Measurements from ENCODE around the gene TUBGCP6. TPM values are rescaled to one million over a fixed set of nuclear protein-coding genes. Genes with fewer than 3 reads are reported as not detected.

The TUBGCP6 gene
- total RNA-seq, 1 donor from 2014 or later, result 17.2 TPM

- Histone ChIP-seq H3K4me1 (ENCODE audit: control insufficient read depth in 3 of 3, insufficient read depth in 3 of 3, low read length in 3 of 3) (peaks cover 0 to 10% (median 4%) of the 10 kb centered on the region in 3 donors), H3K27me3 (ENCODE audit: control insufficient read depth in 3 of 3, insufficient read depth in 3 of 3, low read length in 3 of 3) (no peaks in the 10 kb centered on the region), H3K4me3 (ENCODE audit: low read length in 3 of 3) (no peak overlapping the region), H3K9me3 (ENCODE audit: control insufficient read depth in 3 of 3, low read length in 3 of 3) (no peaks in the 10 kb centered on the region), H3K9ac (ENCODE audit: low read depth in 1 of 3, low read length in 3 of 3) (no peak overlapping the region), H3K27ac (ENCODE audit: low read depth, low read length) (no peak overlapping the region), H3K36me3 (ENCODE audit: control insufficient read depth in 3 of 3, insufficient read depth in 3 of 3, low read length in 3 of 3) (peaks cover 78 to 89% (median 85%) of the 10 kb centered on the region in 3 donors)
Measured at GRCh38 chr22:50220603-50221409, 24.0 kb downstream of the TUBGCP6 start.

GRCh38 chr22:50219800-50220602 lies 24.8 kb downstream of the TUBGCP6 start:
- Histone ChIP-seq H3K27me3 (ENCODE audit: control insufficient read depth in 3 of 3, insufficient read depth in 3 of 3, low read length in 3 of 3) (no peaks in the 10 kb centered on the region), H3K9ac (ENCODE audit: low read depth in 1 of 3, low read length in 3 of 3) (peak overlapping the region in 1 of 3 donors; percentile 33), H3K9me3 (ENCODE audit: control insufficient read depth in 3 of 3, low read length in 3 of 3) (no peaks in the 10 kb centered on the region), H3K36me3 (ENCODE audit: control insufficient read depth in 3 of 3, insufficient read depth in 3 of 3, low read length in 3 of 3) (peaks cover 78 to 87% (median 80%) of the 10 kb centered on the region in 3 donors), H3K4me3 (ENCODE audit: low read length in 3 of 3) (no peak overlapping the region), H3K27ac (ENCODE audit: low read depth, low read length) (no peak overlapping the region), H3K4me1 (ENCODE audit: control insufficient read depth in 3 of 3, insufficient read depth in 3 of 3, low read length in 3 of 3) (peaks cover 0 to 13% (median 4%) of the 10 kb centered on the region in 3 donors)

- peaks cover 79 to 89% (median 80%) of the 10 kb centered on the region in 3 donors for H3K36me3 ChIP-seq (ENCODE audit: control insufficient read depth in 3 of 3, insufficient read depth in 3 of 3, low read length in 3 of 3)
- H3K4me1 ChIP-seq (ENCODE audit: control insufficient read depth in 3 of 3, insufficient read depth in 3 of 3, low read length in 3 of 3), result peaks cover 0 to 14% (median 4%) of the 10 kb centered on the region in 3 donors
- H3K9me3 ChIP-seq (ENCODE audit: control insufficient read depth in 3 of 3, low read length in 3 of 3), result no peaks in the 10 kb centered on the region
- no peak overlapping the region for H3K4me3 ChIP-seq (ENCODE audit: low read length in 3 of 3)
- no peaks in the 10 kb centered on the region for H3K27me3 ChIP-seq (ENCODE audit: control insufficient read depth in 3 of 3, insufficient read depth in 3 of 3, low read length in 3 of 3)
- peak overlapping the region in 1 of 3 donors; percentile 33 for H3K9ac ChIP-seq (ENCODE audit: low read depth in 1 of 3, low read length in 3 of 3)
- H3K27ac ChIP-seq (ENCODE audit: low read depth, low read length), result no peak overlapping the region
Measured at GRCh38 chr22:50218996-50219727, 25.7 kb downstream of the TUBGCP6 start.

GRCh38 chr22:50218153-50218995 lies 26.4 kb downstream of the TUBGCP6 start:
- Histone ChIP-seq H3K27me3 (ENCODE audit: control insufficient read depth in 3 of 3, insufficient read depth in 3 of 3, low read length in 3 of 3) (no peaks in the 10 kb centered on the region), H3K4me1 (ENCODE audit: control insufficient read depth in 3 of 3, insufficient read depth in 3 of 3, low read length in 3 of 3) (peaks cover 0 to 14% (median 4%) of the 10 kb centered on the region in 3 donors), H3K36me3 (ENCODE audit: control insufficient read depth in 3 of 3, insufficient read depth in 3 of 3, low read length in 3 of 3) (peaks cover 75 to 82% (median 76%) of the 10 kb centered on the region in 3 donors), H3K9me3 (ENCODE audit: control insufficient read depth in 3 of 3, low read length in 3 of 3) (no peaks in the 10 kb centered on the region), H3K27ac (ENCODE audit: low read depth, low read length) (no peak overlapping the region), H3K9ac (ENCODE audit: low read depth in 1 of 3, low read length in 3 of 3) (no peak overlapping the region), H3K4me3 (ENCODE audit: low read length in 3 of 3) (no peak overlapping the region)

GRCh38 chr22:50217543-50218152 lies 27.2 kb downstream of the TUBGCP6 start:
- no peak overlapping the region for H3K4me3 ChIP-seq (ENCODE audit: low read length in 3 of 3)
- H3K9me3 ChIP-seq (ENCODE audit: control insufficient read depth in 3 of 3, low read length in 3 of 3), result no peaks in the 10 kb centered on the region
- H3K36me3 ChIP-seq (ENCODE audit: control insufficient read depth in 3 of 3, insufficient read depth in 3 of 3, low read length in 3 of 3), result peaks cover 75 to 81% (median 76%) of the 10 kb centered on the region in 3 donors
- H3K27me3 ChIP-seq (ENCODE audit: control insufficient read depth in 3 of 3, insufficient read depth in 3 of 3, low read length in 3 of 3), result no peaks in the 10 kb centered on the region
- no peak overlapping the region for H3K27ac ChIP-seq (ENCODE audit: low read depth, low read length)
- no peak overlapping the region for H3K9ac ChIP-seq (ENCODE audit: low read depth in 1 of 3, low read length in 3 of 3)
- H3K4me1 ChIP-seq (ENCODE audit: control insufficient read depth in 3 of 3, insufficient read depth in 3 of 3, low read length in 3 of 3), result peaks cover 0 to 14% (median 4%) of the 10 kb centered on the region in 3 donors

GRCh38 chr22:50216684-50217520 lies 27.9 kb downstream of the TUBGCP6 start:
- Histone ChIP-seq H3K4me3 (ENCODE audit: low read length in 3 of 3) (no peak overlapping the region), H3K9me3 (ENCODE audit: control insufficient read depth in 3 of 3, low read length in 3 of 3) (no peaks in the 10 kb centered on the region), H3K4me1 (ENCODE audit: control insufficient read depth in 3 of 3, insufficient read depth in 3 of 3, low read length in 3 of 3) (peaks cover 0 to 14% (median 4%) of the 10 kb centered on the region in 3 donors), H3K9ac (ENCODE audit: low read depth in 1 of 3, low read length in 3 of 3) (no peak overlapping the region), H3K36me3 (ENCODE audit: control insufficient read depth in 3 of 3, insufficient read depth in 3 of 3, low read length in 3 of 3) (peaks cover 72 to 79% (median 72%) of the 10 kb centered on the region in 3 donors), H3K27me3 (ENCODE audit: control insufficient read depth in 3 of 3, insufficient read depth in 3 of 3, low read length in 3 of 3) (no peaks in the 10 kb centered on the region), H3K27ac (ENCODE audit: low read depth, low read length) (no peak overlapping the region)

GRCh38 chr22:50216055-50216683 lies 28.7 kb downstream of the TUBGCP6 start:
- Histone ChIP-seq H3K27ac (ENCODE audit: low read depth, low read length) (no peak overlapping the region), H3K4me1 (ENCODE audit: control insufficient read depth in 3 of 3, insufficient read depth in 3 of 3, low read length in 3 of 3) (peaks cover 0 to 14% (median 4%) of the 10 kb centered on the region in 3 donors), H3K36me3 (ENCODE audit: control insufficient read depth in 3 of 3, insufficient read depth in 3 of 3, low read length in 3 of 3) (peaks cover 68 to 77% (median 68%) of the 10 kb centered on the region in 3 donors), H3K9ac (ENCODE audit: low read depth in 1 of 3, low read length in 3 of 3) (no peak overlapping the region), H3K9me3 (ENCODE audit: control insufficient read depth in 3 of 3, low read length in 3 of 3) (no peaks in the 10 kb centered on the region), H3K27me3 (ENCODE audit: control insufficient read depth in 3 of 3, insufficient read depth in 3 of 3, low read length in 3 of 3) (no peaks in the 10 kb centered on the region), H3K4me3 (ENCODE audit: low read length in 3 of 3) (no peak overlapping the region)
